ENCODE measurements around the gene PATJ.

Gene PATJ

GRCh38 chr1:62029704-62030103 lies 287.4 kb downstream of the PATJ start:
- no peak for TF ChIP-seq ZNF8 (CRISPR knock-in tag; IDR thresholded peaks at IDR 0.05)
- no peak for TF ChIP-seq ZFP3 (CRISPR knock-in tag; IDR thresholded peaks at IDR 0.05)
- TF ChIP-seq RARB (CRISPR knock-in tag; IDR thresholded peaks at IDR 0.05) = no peak
- TF ChIP-seq ISL1 (CRISPR knock-in tag; IDR thresholded peaks at IDR 0.05) = no peak
- no peak for ATAC-seq

- no peak for TF ChIP-seq ZFP3 (CRISPR knock-in tag; IDR thresholded peaks at IDR 0.05)
- TF ChIP-seq CSDC2 (CRISPR knock-in tag; IDR thresholded peaks at IDR 0.05) = no peak
- no peak for TF ChIP-seq CSRNP3 (CRISPR knock-in tag; IDR thresholded peaks at IDR 0.05)
- TF ChIP-seq BACH2 (CRISPR knock-in tag; IDR thresholded peaks at IDR 0.05; ENCODE audit: borderline replicate concordance) = no peak
- no peak for TF ChIP-seq ZNF70 (CRISPR knock-in tag; IDR thresholded peaks at IDR 0.05)
- TF ChIP-seq ESRRG (CRISPR knock-in tag; IDR thresholded peaks at IDR 0.05) = no peak
- no peak for TF ChIP-seq ISL1 (CRISPR knock-in tag; IDR thresholded peaks at IDR 0.05)
- TF ChIP-seq OSR1 (CRISPR knock-in tag; IDR thresholded peaks at IDR 0.05) = no peak
- TF ChIP-seq RARB (CRISPR knock-in tag; IDR thresholded peaks at IDR 0.05) = no peak
- TF ChIP-seq, protein P1, sequence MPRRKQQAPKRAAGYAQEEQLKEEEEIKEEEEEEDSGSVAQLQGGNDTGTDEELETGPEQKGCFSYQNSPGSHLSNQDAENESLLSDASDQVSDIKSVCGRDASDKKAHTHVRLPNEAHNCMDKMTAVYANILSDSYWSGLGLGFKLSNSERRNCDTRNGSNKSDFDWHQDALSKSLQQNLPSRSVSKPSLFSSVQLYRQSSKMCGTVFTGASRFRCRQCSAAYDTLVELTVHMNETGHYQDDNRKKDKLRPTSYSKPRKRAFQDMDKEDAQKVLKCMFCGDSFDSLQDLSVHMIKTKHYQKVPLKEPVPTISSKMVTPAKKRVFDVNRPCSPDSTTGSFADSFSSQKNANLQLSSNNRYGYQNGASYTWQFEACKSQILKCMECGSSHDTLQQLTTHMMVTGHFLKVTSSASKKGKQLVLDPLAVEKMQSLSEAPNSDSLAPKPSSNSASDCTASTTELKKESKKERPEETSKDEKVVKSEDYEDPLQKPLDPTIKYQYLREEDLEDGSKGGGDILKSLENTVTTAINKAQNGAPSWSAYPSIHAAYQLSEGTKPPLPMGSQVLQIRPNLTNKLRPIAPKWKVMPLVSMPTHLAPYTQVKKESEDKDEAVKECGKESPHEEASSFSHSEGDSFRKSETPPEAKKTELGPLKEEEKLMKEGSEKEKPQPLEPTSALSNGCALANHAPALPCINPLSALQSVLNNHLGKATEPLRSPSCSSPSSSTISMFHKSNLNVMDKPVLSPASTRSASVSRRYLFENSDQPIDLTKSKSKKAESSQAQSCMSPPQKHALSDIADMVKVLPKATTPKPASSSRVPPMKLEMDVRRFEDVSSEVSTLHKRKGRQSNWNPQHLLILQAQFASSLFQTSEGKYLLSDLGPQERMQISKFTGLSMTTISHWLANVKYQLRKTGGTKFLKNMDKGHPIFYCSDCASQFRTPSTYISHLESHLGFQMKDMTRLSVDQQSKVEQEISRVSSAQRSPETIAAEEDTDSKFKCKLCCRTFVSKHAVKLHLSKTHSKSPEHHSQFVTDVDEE (CRISPR knock-in tag; IDR thresholded peaks at IDR 0.05) = no peak
Observed at GRCh38 chr1:62034790-62035189, 292.5 kb downstream of the PATJ start.

GRCh38 chr1:62037274-62037673 lies 295.0 kb downstream of the PATJ start:
- no peak for ATAC-seq
- no peak for TF ChIP-seq ZFP3 (CRISPR knock-in tag; IDR thresholded peaks at IDR 0.05)
- TF ChIP-seq RARB (CRISPR knock-in tag; IDR thresholded peaks at IDR 0.05) = no peak
- TF ChIP-seq PATZ1 (CRISPR knock-in tag; IDR thresholded peaks at IDR 0.05; ENCODE audit: borderline replicate concordance) = no peak
- TF ChIP-seq ISL1 (CRISPR knock-in tag; IDR thresholded peaks at IDR 0.05) = no peak
- TF ChIP-seq BACH2 (CRISPR knock-in tag; IDR thresholded peaks at IDR 0.05; ENCODE audit: borderline replicate concordance) = no peak
- TF ChIP-seq ZC3H10 (CRISPR knock-in tag; IDR thresholded peaks at IDR 0.05) = no peak
- TF ChIP-seq CSRNP3 (CRISPR knock-in tag; IDR thresholded peaks at IDR 0.05) = no peak
- TF ChIP-seq CSDC2 (CRISPR knock-in tag; IDR thresholded peaks at IDR 0.05) = no peak

More at GRCh38 chr1:62034790-62035189, 292.5 kb downstream of the PATJ start:
- ATAC-seq = no peak

DNA sequence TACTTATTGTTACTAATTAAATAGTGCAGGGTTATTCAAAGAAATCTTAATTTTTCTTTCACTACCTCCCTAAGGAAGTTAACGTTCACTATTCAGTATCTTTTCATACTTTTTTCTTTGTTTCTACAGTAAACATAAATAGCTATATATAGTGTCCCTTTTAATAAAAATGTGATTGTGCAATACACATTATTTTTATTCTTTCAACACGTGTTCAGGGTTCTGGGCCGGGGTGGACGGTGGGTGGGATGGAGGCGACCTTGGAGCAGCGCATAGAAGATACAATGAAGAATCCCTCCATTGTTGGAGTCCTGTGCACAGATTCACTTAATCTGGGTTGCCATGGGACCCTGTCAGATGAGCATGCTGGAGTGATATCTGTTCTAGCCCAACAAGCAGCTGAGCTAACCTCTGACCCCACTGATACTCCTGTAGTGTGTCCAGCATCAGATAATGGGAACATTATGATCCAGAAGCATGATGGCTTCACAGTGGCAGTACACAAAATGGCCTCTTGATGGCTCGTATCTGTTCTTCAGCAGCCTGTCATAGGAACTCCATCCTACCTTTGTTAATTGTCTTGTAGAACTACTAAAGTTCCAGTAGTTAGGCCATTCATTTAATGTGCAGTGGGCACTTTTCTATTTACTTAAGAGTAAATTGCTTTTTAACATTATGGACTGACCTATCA lies 296.5 kb downstream of the PATJ start:
- no peak for TF ChIP-seq OSR1 (CRISPR knock-in tag; IDR thresholded peaks at IDR 0.05)
- TF ChIP-seq ZNF8 (CRISPR knock-in tag; IDR thresholded peaks at IDR 0.05) = no peak
- peak; percentile 28; the same call in 1 of the 3 replicates for ATAC-seq

GRCh38 chr1:62040450-62040849 lies 298.2 kb downstream of the PATJ start:
- no peak for ATAC-seq
- TF ChIP-seq TCF4 (CRISPR knock-in tag; IDR thresholded peaks at IDR 0.05; ENCODE audit: borderline replicate concordance) = no peak
- no peak for TF ChIP-seq ISL1 (CRISPR knock-in tag; IDR thresholded peaks at IDR 0.05)
- TF ChIP-seq PATZ1 (CRISPR knock-in tag; IDR thresholded peaks at IDR 0.05; ENCODE audit: borderline replicate concordance) = no peak
- no peak for TF ChIP-seq ESRRG (CRISPR knock-in tag; IDR thresholded peaks at IDR 0.05)
- TF ChIP-seq ZC3H10 (CRISPR knock-in tag; IDR thresholded peaks at IDR 0.05) = no peak
- TF ChIP-seq GLIS3 (CRISPR knock-in tag; IDR thresholded peaks at IDR 0.05) = no peak
- no peak for TF ChIP-seq ZFP30 (CRISPR knock-in tag; IDR thresholded peaks at IDR 0.05)
- TF ChIP-seq, protein P1 (CRISPR knock-in tag; IDR thresholded peaks at IDR 0.05) = no peak
- no peak for TF ChIP-seq CSDC2 (CRISPR knock-in tag; IDR thresholded peaks at IDR 0.05)
- TF ChIP-seq CSRNP3 (CRISPR knock-in tag; IDR thresholded peaks at IDR 0.05) = no peak
- no peak for TF ChIP-seq ZNF8 (CRISPR knock-in tag; IDR thresholded peaks at IDR 0.05)
- no peak for TF ChIP-seq TOX (CRISPR knock-in tag; IDR thresholded peaks at IDR 0.05; ENCODE audit: borderline replicate concordance)
